SU-DHL-6 (cell line): ENCODE data around the gene MEMO1.
A peak's percentile ranks its signal among the peaks of the same experiment; 100 is the strongest.
"Not testable (repeated sequence)": the region's sequence is repeated elsewhere in the genome, so short reads cannot be mapped to it uniquely, and the experiment has no call there.

Source experiments
- H2AFZ ChIP-seq: fragments of 200-600 bp; sonication (generic); 2 replicates; pipeline ENCODE4 v1.6.1; 2014; ENCODE audit warnings: low read depth, mild to moderate bottlenecking, moderate library complexity, mixed read lengths, antibody characterized with exemption, low read length; ENCODE audit not compliant: severe bottlenecking
- H3F3A ChIP-seq: fragments of 200-600 bp; shearing (Covaris generic); 2 replicates; pipeline ENCODE4 v1.6.0; 2016; ENCODE audit warnings: antibody characterized with exemption, mild to moderate bottlenecking; ENCODE audit not compliant: insufficient read depth
- H3K27ac ChIP-seq: fragments of 200-600 bp; sonication (generic); 2 replicates; pipeline ENCODE4 v1.5.1; 2016; ENCODE audit warnings: low read depth, mild to moderate bottlenecking, low read length, moderate library complexity, mixed read lengths
- H3K27me3 ChIP-seq: fragments of 200-600 bp; sonication (generic), shearing (Covaris generic); 2 replicates; pipeline ENCODE4 v1.6.0; 2014; ENCODE audit warnings: mild to moderate bottlenecking, low read length
- H3K36me3 ChIP-seq: fragments of 200-600 bp; sonication (generic); 2 replicates; pipeline ENCODE4 v1.6.1; 2014; ENCODE audit warnings: mild to moderate bottlenecking, low read length, mixed read lengths
- H3K4me2 ChIP-seq: fragments of 300-600, 200-600 bp; shearing (Covaris generic), sonication (generic); 2 replicates; pipeline ENCODE4 v1.6.0; 2014; ENCODE audit warnings: low read length, low read depth, mild to moderate bottlenecking; ENCODE audit not compliant: poor library complexity, severe bottlenecking
- H3K4me3 ChIP-seq: fragments of 200-600 bp; sonication (generic); 2 replicates; pipeline ENCODE4 v1.5.1; 2014; ENCODE audit warnings: antibody characterized with exemption, low read length, mild to moderate bottlenecking, mixed read lengths; ENCODE audit not compliant: insufficient read depth, poor library complexity, severe bottlenecking
- H3K79me2 ChIP-seq: fragments of 200-600 bp; sonication (generic); 2 replicates; pipeline ENCODE4 v1.6.1; 2014; ENCODE audit warnings: mild to moderate bottlenecking, low read length, moderate library complexity; ENCODE audit not compliant: insufficient read depth
- H3K9ac ChIP-seq: fragments of 200-600 bp; sonication (generic); 2 replicates; pipeline ENCODE4 v1.7.0; 2014; ENCODE audit warnings: mild to moderate bottlenecking, low read length
- H3K9me2 ChIP-seq: fragments of 200-600 bp; sonication (generic); replicated peaks from 2 replicates; pipeline ENCODE4 v1.6.1; 2014; ENCODE audit warnings: low read length; ENCODE audit not compliant: insufficient read depth
- H3K9me3 ChIP-seq: fragments of 200-600 bp; sonication (generic); 2 replicates; pipeline ENCODE4 v1.6.1; 2014; ENCODE audit warnings: low read length, mixed read lengths; ENCODE audit not compliant: insufficient read depth
- H4K20me1 ChIP-seq: fragments of 200-600 bp; sonication (generic); 2 replicates; pipeline ENCODE4 v1.6.1; 2014; ENCODE audit warnings: low read depth, mild to moderate bottlenecking, antibody characterized with exemption, low read length, moderate library complexity, mixed read lengths
- CTCF ChIP-seq: fragments of 200-600 bp; sonication (generic); IDR thresholded peaks from one replicate; pipeline ENCODE4 v1.5.1; 2017; ENCODE audit warnings: antibody characterized with exemption, mild to moderate bottlenecking, low read length, moderate library complexity; ENCODE audit not compliant: insufficient read depth, poor library complexity, severe bottlenecking
- EZH2phosphoT487 ChIP-seq: fragments of 200-600 bp; sonication (generic), shearing (Covaris generic); conservative IDR thresholded peaks from 2 replicates; pipeline ENCODE4 v1.6.1; 2018; ENCODE audit warnings: mild to moderate bottlenecking, antibody characterized with exemption, low read length, moderate library complexity, mixed read lengths

Gene MEMO1

GRCh38 chr2:32051836-32052439 is 41.1 kb upstream of the MEMO1 start:
- Histone ChIP-seq H3K36me3 (no peaks in the 10 kb centered on the region), H3K4me2 (no peak overlapping the region), H3K9me2 (no peaks in the 10 kb centered on the region), H3K27me3 (no peaks in the 10 kb centered on the region), H4K20me1 (no peaks in the 10 kb centered on the region), H3K4me3 (no peak overlapping the region), H3K27ac (no peak overlapping the region), H3K9me3 (no peaks in the 10 kb centered on the region), H3K79me2 (no peaks in the 10 kb centered on the region), H3F3A (no peaks in the 10 kb centered on the region), H2AFZ (no peak overlapping the region), H3K9ac (no peak overlapping the region)
- TF ChIP-seq EZH2phosphoT487 (no peak), CTCF (no peak)

- H3K36me3 ChIP-seq: no peaks in the 10 kb centered on the region
- peaks cover 13% of the 10 kb centered on the region for H3F3A ChIP-seq
- no peak overlapping the region for H3K9ac ChIP-seq
- no peaks in the 10 kb centered on the region for H4K20me1 ChIP-seq
- no peak overlapping the region for H3K27ac ChIP-seq
- no peak overlapping the region for H3K4me2 ChIP-seq
- no peaks in the 10 kb centered on the region for H3K9me3 ChIP-seq
- no peak overlapping the region for H2AFZ ChIP-seq
- no peaks in the 10 kb centered on the region for H3K27me3 ChIP-seq
- TF ChIP-seq CTCF: no peak
- no peak for TF ChIP-seq EZH2phosphoT487
- no peak overlapping the region for H3K4me3 ChIP-seq
- no peaks in the 10 kb centered on the region for H3K9me2 ChIP-seq
- peaks cover 9% of the 10 kb centered on the region for H3K79me2 ChIP-seq
These were observed 32.8 kb upstream of the MEMO1 start for GRCh38 chr2:32043561-32043960.

GRCh38 chr2:32039447-32040219 is 28.8 kb upstream of the MEMO1 start, which contains the start of gene DPY30:
TSS of gene DPY30 (minus strand) at chr2:32039805. CDS start at chr2:32039456, 349 bp downstream.
- Histone ChIP-seq H3F3A (peaks cover 13% of the 10 kb centered on the region), H3K9me2 (no peaks in the 10 kb centered on the region), H3K4me2 (peak within 1 kb of the TSS; percentile 93), H3K36me3 (no peaks in the 10 kb centered on the region), H3K4me3 (peak within 1 kb of the TSS; percentile 91), H2AFZ (peak within 1 kb of the TSS; percentile 69), H3K27me3 (no peaks in the 10 kb centered on the region), H4K20me1 (no peaks in the 10 kb centered on the region), H3K79me2 (peaks cover 15% of the 10 kb centered on the region), H3K27ac (peak within 1 kb of the TSS; percentile 75), H3K9ac (peak within 1 kb of the TSS; percentile 83), H3K9me3 (no peaks in the 10 kb centered on the region)
- TF ChIP-seq EZH2phosphoT487: no peak
- TF ChIP-seq CTCF: no peak

- H3K9me3 ChIP-seq, H3K4me2 ChIP-seq, H3K9me2 ChIP-seq, H3F3A ChIP-seq, H3K27ac ChIP-seq, H3K36me3 ChIP-seq, H2AFZ ChIP-seq, H4K20me1 ChIP-seq, H3K27me3 ChIP-seq, H3K9ac ChIP-seq, H3K4me3 ChIP-seq: not testable (repeated sequence)
- H3K79me2 ChIP-seq: peaks cover 30% of the 10 kb centered on the region
These were observed 23.5 kb upstream of the MEMO1 start for GRCh38 chr2:32034198-32034887.

- H3K27ac ChIP-seq, H2AFZ ChIP-seq, H3K9me2 ChIP-seq, H3K4me2 ChIP-seq, H3K4me3 ChIP-seq, H3K9ac ChIP-seq, H3K36me3 ChIP-seq, H3K9me3 ChIP-seq, H3K79me2 ChIP-seq, H3K27me3 ChIP-seq, H3F3A ChIP-seq, H4K20me1 ChIP-seq: not testable (repeated sequence)
These were observed 8.1 kb upstream of the MEMO1 start for GRCh38 chr2:32018789-32019482.
